H9 (cell line): ENCODE results near the gene CMSS1. TPM values are rescaled to one million over a fixed set of nuclear protein-coding genes. Genes with fewer than 3 reads are reported as not detected.

Experiments used
- DNase-seq: peaks from one replicate; pipeline ENCODE4 v3.0.0-alpha.2; 2017
- H2AFZ ChIP-seq: one replicate; pipeline ENCODE4 v1.6.1; 2013; ENCODE audit warnings: mild to moderate bottlenecking, low read length, control low read depth, moderate library complexity
- H2AK5ac ChIP-seq: 2 replicates; pipeline ENCODE4 v1.6.1; 2013; ENCODE audit warnings: low read length, control low read depth, mixed read lengths; ENCODE audit not compliant: insufficient read length
- H2BK120ac ChIP-seq: one replicate; pipeline ENCODE4 v1.6.1; 2013; ENCODE audit warnings: low read depth, mild to moderate bottlenecking, low read length, control low read depth, inconsistent platforms; ENCODE audit not compliant: poor library complexity, severe bottlenecking
- H2BK12ac ChIP-seq: 2 replicates; pipeline ENCODE4 v1.6.1; 2013; ENCODE audit warnings: low read length, control low read depth, mixed read lengths, low read depth; ENCODE audit not compliant: insufficient read length
- H2BK15ac ChIP-seq: 2 replicates; pipeline ENCODE4 v1.6.1; 2013; ENCODE audit warnings: low read depth, low read length, control low read depth
- H2BK20ac ChIP-seq: one replicate; pipeline ENCODE4 v1.6.1; 2013; ENCODE audit warnings: low read depth, mild to moderate bottlenecking, low read length, control low read depth, inconsistent platforms; ENCODE audit not compliant: poor library complexity, severe bottlenecking
- H2BK5ac ChIP-seq: 2 replicates; pipeline ENCODE4 v1.6.1; 2013; ENCODE audit warnings: low read length, control low read depth, mixed read lengths; ENCODE audit not compliant: insufficient read length
- H3K14ac ChIP-seq: 2 replicates; pipeline ENCODE4 v1.6.1; 2013; ENCODE audit warnings: low read length, control low read depth; ENCODE audit not compliant: insufficient read depth
- H3K18ac ChIP-seq: 2 replicates; pipeline ENCODE4 v1.6.1; 2013; ENCODE audit warnings: low read depth, mild to moderate bottlenecking, mixed read lengths, low read length, control low read depth; ENCODE audit not compliant: insufficient read length
- H3K23ac ChIP-seq: 2 replicates; pipeline ENCODE4 v1.6.1; 2013; ENCODE audit warnings: low read length, control low read depth, mixed read lengths, low read depth; ENCODE audit not compliant: insufficient read length
- H3K23me2 ChIP-seq: 2 replicates; pipeline ENCODE4 v1.6.1; 2013; ENCODE audit warnings: low read depth, mild to moderate bottlenecking, mixed read lengths, low read length, control low read depth; ENCODE audit not compliant: insufficient read length, poor library complexity, severe bottlenecking
- H3K27ac ChIP-seq: 2 replicates; pipeline ENCODE4 v1.5.1; 2013; ENCODE audit warnings: low read length, control low read depth, mixed read lengths, low read depth; ENCODE audit not compliant: insufficient read length
- H3K27me3 ChIP-seq: 2 replicates; pipeline ENCODE4 v1.6.1; 2013; ENCODE audit warnings: low read length, control low read depth, inconsistent platforms; ENCODE audit not compliant: insufficient read depth
- H3K4ac ChIP-seq: 2 replicates; pipeline ENCODE4 v1.6.1; 2013; ENCODE audit warnings: low read depth, mild to moderate bottlenecking, control low read depth, inconsistent platforms, low read length, moderate library complexity
- H3K4me1 ChIP-seq: 2 replicates; pipeline ENCODE4 v1.6.1; 2013; ENCODE audit warnings: low read length, control low read depth, inconsistent platforms; ENCODE audit not compliant: insufficient read depth
- H3K4me2 ChIP-seq: 2 replicates; pipeline ENCODE4 v1.6.1; 2013; ENCODE audit warnings: low read length, control low read depth, mixed read lengths; ENCODE audit not compliant: insufficient read length, insufficient read depth
- H3K56ac ChIP-seq: 2 replicates; pipeline ENCODE4 v1.6.1; 2013; ENCODE audit warnings: low read depth, mild to moderate bottlenecking, mixed read lengths, low read length, control low read depth; ENCODE audit not compliant: insufficient read length
- H3K79me1 ChIP-seq: 2 replicates; pipeline ENCODE4 v1.6.1; 2013; ENCODE audit warnings: low read depth, mild to moderate bottlenecking, moderate library complexity, low read length, control low read depth, inconsistent platforms; ENCODE audit not compliant: insufficient read depth, poor library complexity, severe bottlenecking
- H3K79me2 ChIP-seq: 2 replicates; pipeline ENCODE4 v1.6.1; 2013; ENCODE audit warnings: low read length, control low read depth, inconsistent platforms; ENCODE audit not compliant: insufficient read depth
- H3K9ac ChIP-seq: 2 replicates; pipeline ENCODE4 v1.6.1; 2013; ENCODE audit warnings: low read length, control low read depth, mixed read lengths; ENCODE audit not compliant: insufficient read length; ENCODE audit errors: extremely low read depth
- H3K9me3 ChIP-seq: one replicate; pipeline ENCODE4 v1.6.1; 2013; ENCODE audit warnings: low read depth, low read length, inconsistent platforms; ENCODE audit not compliant: control insufficient read depth
- H3T11ph ChIP-seq: one replicate; pipeline ENCODE4 v1.6.1; 2013; ENCODE audit warnings: mild to moderate bottlenecking, low read length, control low read depth, inconsistent platforms
- H4K20me1 ChIP-seq: one replicate; pipeline ENCODE4 v1.6.1; 2013; ENCODE audit not compliant: control insufficient read depth, insufficient read length, insufficient read depth
- H4K5ac ChIP-seq: 2 replicates; pipeline ENCODE4 v1.6.1; 2013; ENCODE audit warnings: low read depth, mild to moderate bottlenecking, mixed read lengths, low read length, control low read depth; ENCODE audit not compliant: insufficient read length
- H4K8ac ChIP-seq: replicated peaks from 2 replicates; pipeline ENCODE4 v1.6.1; 2013; ENCODE audit warnings: low read length, control low read depth, mixed read lengths, low read depth; ENCODE audit not compliant: insufficient read length
- H4K91ac ChIP-seq: 2 replicates; pipeline ENCODE4 v1.6.1; 2013; ENCODE audit warnings: low read depth, mild to moderate bottlenecking, moderate library complexity, mixed read lengths, low read length, control low read depth; ENCODE audit not compliant: insufficient read length
- H3K27ac Mint-ChIP-seq, 3 experiments: 2 replicates in 2 of 3; 3 replicates in 1 of 3; pipeline ENCODE4 v1.8.0; 2020 to 2021; ENCODE audit warnings: mixed read lengths in 3 of 3, mild to moderate bottlenecking in 1 of 3, moderate library complexity in 1 of 3
- H3K27me3 Mint-ChIP-seq: 2 replicates; pipeline ENCODE4 v1.8.0; 2021; ENCODE audit warnings: low read depth, mild to moderate bottlenecking, moderate library complexity, mixed read lengths
- H3K36me3 Mint-ChIP-seq, 3 experiments: 2 replicates in 2 of 3; 3 replicates in 1 of 3; pipeline ENCODE4 v1.8.0; 2020 to 2021; ENCODE audit warnings: low read depth in 3 of 3, mixed read lengths in 3 of 3; ENCODE audit not compliant: insufficient read depth in 1 of 3
- H3K4me1 Mint-ChIP-seq, 2 experiments: 2 replicates each; pipeline ENCODE4 v1.8.0; 2020; ENCODE audit warnings: mixed read lengths in 2 of 2
- H3K4me3 Mint-ChIP-seq, 2 experiments: 2 replicates in 1 of 2; 3 replicates in 1 of 2; pipeline ENCODE4 v1.8.0; 2020 to 2021; ENCODE audit warnings: mild to moderate bottlenecking in 2 of 2, mixed read lengths in 2 of 2, moderate library complexity in 1 of 2
- H3K9me3 Mint-ChIP-seq, 2 experiments: 2 replicates in 1 of 2; 3 replicates in 1 of 2; pipeline ENCODE4 v1.8.0; 2020; ENCODE audit warnings: mild to moderate bottlenecking in 2 of 2, mixed read lengths in 2 of 2, moderate library complexity in 1 of 2
- CTCF ChIP-seq: fragments of 200-600 bp; sonication (generic); conservative IDR thresholded peaks from 3 replicates; pipeline ENCODE4 v1.8.0; 2021; ENCODE audit warnings: antibody characterized with exemption, mild to moderate bottlenecking
- WGBS: extraction: QIAGEN DNeasy Blood & Tissue Kit; methylation state at CpG from one replicate; pipeline ENCODE4 v1.1.7; 2013; ENCODE audit warnings: missing lambda C conversion rate, low lambda C conversion rate, mixed read lengths; ENCODE audit not compliant: insufficient read length; ENCODE audit errors: extremely low coverage; 5-methylcytosine and 5-hydroxymethylcytosine counted together
- total RNA-seq: library from RNA; stranded (reverse); gene quantifications from 2 replicates; pipeline ENCODE4 v1.2.1, GENCODE V29; 2021

Gene CMSS1
- total RNA-seq, 1 experiment from 2014 or later, result 61.8 TPM

DNA sequence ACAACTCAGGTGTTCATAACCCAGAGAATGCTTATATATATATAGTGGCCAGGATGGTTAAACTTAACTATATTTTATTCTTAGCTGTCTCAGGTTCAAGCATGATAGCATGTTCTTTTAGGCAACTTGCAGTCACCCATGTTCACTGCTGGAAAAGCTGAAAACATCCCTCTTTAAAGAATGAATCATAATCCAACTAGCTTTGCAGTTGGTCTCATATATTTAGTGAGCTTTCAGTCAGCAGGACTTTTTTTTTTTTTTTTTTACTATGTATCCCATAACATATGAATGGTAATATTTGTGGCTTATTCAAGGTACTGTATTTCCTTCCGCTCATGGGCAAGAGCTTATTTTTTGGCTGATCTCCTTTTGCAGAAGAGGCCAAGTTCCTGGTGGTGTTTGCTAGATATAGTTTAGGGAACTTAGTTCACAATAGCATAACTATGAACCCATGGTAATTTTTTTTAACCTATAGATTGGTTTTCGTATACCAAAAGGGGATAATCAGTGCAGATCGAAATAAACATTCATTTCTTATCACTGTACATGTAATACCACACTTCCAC is 77.6 kb downstream of the CMSS1 start:
- Histone ChIP-seq H2BK20ac (no peak overlapping the region), H3K18ac (no peak overlapping the region), H3K56ac (no peak overlapping the region), H2BK15ac (no peak overlapping the region), H4K91ac (no peak overlapping the region), H2BK5ac (no peak overlapping the region), H3K79me1 (no peaks in the 10 kb centered on the region), H3K14ac (no peak overlapping the region), H3K23me2 (no peaks in the 10 kb centered on the region), H3T11ph (no peak overlapping the region), H3K79me2 (no peaks in the 10 kb centered on the region; the same call in 1 of the 2 replicates), H3K4me2 (no peak overlapping the region), H4K8ac (no peak overlapping the region), H2BK120ac (no peak overlapping the region), H3K9ac (no peak overlapping the region), H4K5ac (no peak overlapping the region), H3K4me1 (peaks cover 8% of the 10 kb centered on the region; the same call in 1 of the 2 replicates), H3K4ac (no peak overlapping the region), H3K27ac (no peak overlapping the region), H4K20me1 (no peaks in the 10 kb centered on the region), H3K23ac (no peak overlapping the region), H3K9me3 (no peaks in the 10 kb centered on the region), H2AFZ (no peak overlapping the region), H2BK12ac (no peak overlapping the region), H2AK5ac (no peak overlapping the region), H3K27me3 (no peaks in the 10 kb centered on the region)
- Mint-ChIP-seq H3K4me1 (peaks cover 21 to 22% of the 10 kb centered on the region in 2 experiments), H3K9me3 (no peaks in the 10 kb centered on the region; a peak in 1 of 5 replicates), H3K27me3 (no peaks in the 10 kb centered on the region), H3K4me3 (no peak overlapping the region), H3K36me3 (no peaks in the 10 kb centered on the region), H3K27ac (no peak overlapping the region)
- WGBS, result no CpG with 5 or more reads among the region's 3 CpGs
- TF ChIP-seq CTCF, result no peak
- DNase-seq, result no peak
